ENCODE measurements around the gene CD99.
A peak's percentile ranks its signal among the peaks of the same experiment; 100 is the strongest.

Gene CD99

DNA sequence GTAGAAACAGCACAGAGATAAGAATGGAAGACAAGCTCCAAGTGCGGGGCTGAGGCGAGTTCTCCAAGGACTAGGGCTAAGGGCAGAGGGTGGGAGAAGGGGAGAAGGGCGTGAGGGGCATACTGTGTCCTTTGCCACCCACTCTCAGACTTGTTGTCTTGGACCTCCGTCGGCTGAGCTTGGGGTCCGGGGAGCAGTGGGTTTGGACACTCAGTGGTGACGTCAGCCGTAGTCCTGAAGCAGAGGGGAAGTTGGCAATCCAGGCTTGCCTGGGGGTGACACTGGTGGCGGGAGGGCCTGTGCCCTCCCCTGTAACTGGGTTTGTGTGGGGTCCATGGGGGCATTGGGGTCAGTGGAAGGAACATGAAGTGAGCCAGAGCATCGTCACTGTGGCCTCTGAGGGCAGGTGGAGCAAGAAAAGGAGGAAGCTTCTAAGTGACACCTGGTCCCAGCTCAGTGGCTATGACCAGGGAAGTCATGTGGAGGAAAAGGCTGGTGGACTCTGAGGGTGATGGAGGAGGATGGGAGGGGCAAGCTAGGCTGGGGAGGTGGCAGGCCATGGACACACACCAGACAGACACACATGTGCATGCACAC, 17.6 kb downstream of the CD99 start:
- TF ChIP-seq, protein P1, sequence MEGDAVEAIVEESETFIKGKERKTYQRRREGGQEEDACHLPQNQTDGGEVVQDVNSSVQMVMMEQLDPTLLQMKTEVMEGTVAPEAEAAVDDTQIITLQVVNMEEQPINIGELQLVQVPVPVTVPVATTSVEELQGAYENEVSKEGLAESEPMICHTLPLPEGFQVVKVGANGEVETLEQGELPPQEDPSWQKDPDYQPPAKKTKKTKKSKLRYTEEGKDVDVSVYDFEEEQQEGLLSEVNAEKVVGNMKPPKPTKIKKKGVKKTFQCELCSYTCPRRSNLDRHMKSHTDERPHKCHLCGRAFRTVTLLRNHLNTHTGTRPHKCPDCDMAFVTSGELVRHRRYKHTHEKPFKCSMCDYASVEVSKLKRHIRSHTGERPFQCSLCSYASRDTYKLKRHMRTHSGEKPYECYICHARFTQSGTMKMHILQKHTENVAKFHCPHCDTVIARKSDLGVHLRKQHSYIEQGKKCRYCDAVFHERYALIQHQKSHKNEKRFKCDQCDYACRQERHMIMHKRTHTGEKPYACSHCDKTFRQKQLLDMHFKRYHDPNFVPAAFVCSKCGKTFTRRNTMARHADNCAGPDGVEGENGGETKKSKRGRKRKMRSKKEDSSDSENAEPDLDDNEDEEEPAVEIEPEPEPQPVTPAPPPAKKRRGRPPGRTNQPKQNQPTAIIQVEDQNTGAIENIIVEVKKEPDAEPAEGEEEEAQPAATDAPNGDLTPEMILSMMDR (IDR thresholded peaks at IDR 0.05): no peak
- H3K4me1 ChIP-seq: no peaks in the 10 kb centered on the region
- no peaks in the 10 kb centered on the region for H3K9me3 ChIP-seq (ENCODE audit: control insufficient read depth, low read length)
- H2AFZ ChIP-seq: no peak overlapping the region
- H3K79me2 ChIP-seq: peaks cover 11% of the 10 kb centered on the region
- H3K27me3 ChIP-seq (ENCODE audit: control insufficient read depth, insufficient read depth, low read length): no peaks in the 10 kb centered on the region
- no peak overlapping the region for H3K4me2 ChIP-seq (ENCODE audit: low read length)
- H3K4me3 ChIP-seq (ENCODE audit: low read depth, low read length): no peak overlapping the region
- no peak overlapping the region for H3K27ac ChIP-seq
- H3K36me3 ChIP-seq (ENCODE audit: control insufficient read depth, insufficient read depth, low read length): no peaks in the 10 kb centered on the region
- no peak overlapping the region for H3K9ac ChIP-seq

DNA sequence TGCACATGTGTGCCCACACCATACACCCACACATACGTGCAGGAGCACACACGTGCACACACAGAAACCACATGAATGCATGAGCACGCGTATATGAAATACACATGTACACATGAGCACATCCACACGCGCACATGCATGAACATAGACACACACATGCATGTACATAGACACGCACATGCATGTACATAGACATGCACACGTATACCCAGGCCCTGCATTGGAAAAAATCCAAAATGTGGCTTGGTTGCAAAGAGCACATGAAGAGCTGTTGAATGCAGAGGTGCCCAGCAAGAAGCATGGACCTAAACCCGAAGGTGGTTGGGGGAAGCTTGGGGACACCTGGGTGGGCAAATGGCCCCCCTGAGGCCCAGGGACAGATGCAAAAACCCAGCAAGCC, 18.5 kb downstream of the CD99 start:
- Histone ChIP-seq H3K4me2 (ENCODE audit: low read length) (no peak overlapping the region), H3K79me2 (peaks cover 11% of the 10 kb centered on the region), H3K4me1 (no peaks in the 10 kb centered on the region), H3K36me3 (ENCODE audit: control insufficient read depth, insufficient read depth, low read length) (no peaks in the 10 kb centered on the region), H2AFZ (no peak overlapping the region), H3K9me3 (ENCODE audit: control insufficient read depth, low read length) (no peaks in the 10 kb centered on the region), H3K9ac (no peak overlapping the region), H3K4me3 (ENCODE audit: low read depth, low read length) (no peak overlapping the region), H3K27ac (no peak overlapping the region), H3K27me3 (ENCODE audit: control insufficient read depth, insufficient read depth, low read length) (no peaks in the 10 kb centered on the region)
- TF ChIP-seq, protein P1 (IDR thresholded peaks at IDR 0.05): no peak

DNA sequence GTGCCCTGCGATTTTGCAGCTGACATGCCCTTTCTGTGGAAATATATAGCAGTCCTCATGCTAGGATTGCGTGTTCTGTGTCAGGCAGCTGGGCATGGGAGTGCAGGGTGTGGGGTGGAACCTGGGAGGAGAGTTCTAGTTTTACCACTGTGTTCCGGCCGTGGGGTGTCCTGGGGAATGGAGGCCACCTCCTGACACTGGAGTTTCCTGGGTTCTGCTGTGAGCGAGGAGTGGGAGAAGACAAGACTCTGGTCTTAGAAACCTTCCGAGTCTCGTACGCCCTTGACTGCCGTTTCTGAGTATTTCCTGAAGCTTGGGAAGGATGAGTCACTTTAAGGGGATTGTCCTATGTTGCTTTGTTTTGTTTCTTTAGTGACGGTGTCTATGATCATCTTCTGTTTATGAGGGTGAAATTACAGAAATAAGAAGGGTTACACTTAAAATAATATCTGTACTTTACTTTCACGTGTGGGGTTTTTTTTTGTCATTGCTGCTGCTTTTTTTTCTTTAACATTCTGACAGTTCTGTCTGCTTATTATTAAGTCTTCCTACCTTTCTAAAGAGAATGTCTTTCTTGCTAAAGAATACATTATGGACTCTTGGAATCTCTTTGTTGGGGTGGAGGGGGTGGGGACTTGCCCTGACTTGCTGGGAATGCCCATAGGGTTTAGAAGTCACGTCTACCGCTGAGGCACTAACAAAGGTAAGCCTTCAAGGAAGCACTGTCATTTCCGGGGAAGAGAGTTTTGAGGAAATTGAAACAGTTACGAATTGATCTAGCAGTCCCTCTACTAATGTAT, 19.1 kb downstream of the CD99 start:
- TF ChIP-seq, protein P1 (IDR thresholded peaks at IDR 0.05): no peak
- Histone ChIP-seq H2AFZ (no peak overlapping the region), H3K9me3 (ENCODE audit: control insufficient read depth, low read length) (no peaks in the 10 kb centered on the region), H3K4me3 (ENCODE audit: low read depth, low read length) (no peak overlapping the region), H3K4me2 (ENCODE audit: low read length) (no peak overlapping the region), H3K36me3 (ENCODE audit: control insufficient read depth, insufficient read depth, low read length) (no peaks in the 10 kb centered on the region), H3K27ac (peak overlapping the region; percentile 51), H3K4me1 (no peaks in the 10 kb centered on the region), H3K9ac (no peak overlapping the region), H3K79me2 (peaks cover 8% of the 10 kb centered on the region), H3K27me3 (ENCODE audit: control insufficient read depth, insufficient read depth, low read length) (no peaks in the 10 kb centered on the region)

DNA sequence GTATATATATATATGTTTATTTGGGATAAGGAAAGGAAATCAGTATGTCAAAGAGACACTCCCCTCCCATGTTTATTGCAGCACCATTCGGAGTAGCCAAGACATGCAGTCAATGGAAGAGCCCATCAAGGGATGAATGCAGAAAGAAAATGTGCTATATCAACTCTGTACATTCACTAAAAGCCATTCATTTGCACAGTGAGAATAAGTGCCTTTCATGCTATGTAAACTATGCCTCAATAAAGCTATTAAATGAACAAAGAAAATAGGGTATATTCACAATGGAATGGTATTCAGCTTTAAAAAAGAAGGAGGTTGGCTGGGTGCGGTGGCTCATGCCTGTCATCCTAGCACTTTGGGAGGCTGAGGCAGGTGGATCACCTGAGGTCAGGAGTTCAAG, 20.3 kb downstream of the CD99 start:
- no peak overlapping the region for H3K4me3 ChIP-seq (ENCODE audit: low read depth, low read length)
- H2AFZ ChIP-seq: no peak overlapping the region
- no peaks in the 10 kb centered on the region for H3K9me3 ChIP-seq (ENCODE audit: control insufficient read depth, low read length)
- H3K4me2 ChIP-seq (ENCODE audit: low read length): no peak overlapping the region
- TF ChIP-seq, protein P1 (IDR thresholded peaks at IDR 0.05): no peak
- no peaks in the 10 kb centered on the region for H3K27me3 ChIP-seq (ENCODE audit: control insufficient read depth, insufficient read depth, low read length)
- H3K9ac ChIP-seq: no peak overlapping the region
- H3K4me1 ChIP-seq: no peaks in the 10 kb centered on the region
- H3K27ac ChIP-seq: no peak overlapping the region
- peaks cover 8% of the 10 kb centered on the region for H3K79me2 ChIP-seq
- no peaks in the 10 kb centered on the region for H3K36me3 ChIP-seq (ENCODE audit: control insufficient read depth, insufficient read depth, low read length)
